T-helper 17 cell (primary cell): ENCODE data around the gene RSPH9. TPM values are rescaled to one million over a fixed set of nuclear protein-coding genes. Genes with fewer than 3 reads are reported as not detected.

Experiments
- ATAC-seq: fragments of 150-1000 bp; cut with Tn5 transposase; 2 replicates; pipeline ENCODE4 v1.10.0; 2021; ENCODE audit warnings: mild to moderate bottlenecking, moderate library complexity
- DNase-seq, 3 donors: peaks; one replicate each; pipeline versions ENCODE4 v3.0.0 to v3.0.0-alpha.2; 2020 to 2021
- H3K9me3 ChIP-seq: one replicate; pipeline ENCODE4 v1.7.0; 2013; ENCODE audit warnings: low read length, mild to moderate bottlenecking; ENCODE audit not compliant: control insufficient read depth, poor library complexity, severe bottlenecking
- H3K27ac Mint-ChIP-seq: one replicate; pipeline ENCODE4 v1.8.0; 2022; ENCODE audit warnings: mild to moderate bottlenecking, moderate library complexity, mixed read lengths
- H3K27me3 Mint-ChIP-seq: one replicate; pipeline ENCODE4 v1.8.0; 2022; ENCODE audit warnings: mixed read lengths
- H3K36me3 Mint-ChIP-seq: one replicate; pipeline ENCODE4 v1.8.0; 2022; ENCODE audit warnings: low read depth, mixed read lengths
- H3K4me1 Mint-ChIP-seq: one replicate; pipeline ENCODE4 v1.8.0; 2022; ENCODE audit warnings: mild to moderate bottlenecking, mixed read lengths
- H3K4me3 Mint-ChIP-seq: one replicate; pipeline ENCODE4 v1.8.0; 2022; ENCODE audit warnings: mild to moderate bottlenecking, moderate library complexity, mixed read lengths
- total RNA-seq, 4 donors: library from RNA in 2 of 4; stranded (reverse) in 2 of 4; gene quantifications; one replicate each; pipeline ENCODE4 v1.2.3 and lab custom pipeline; 2022 to 2026

Gene RSPH9
- under 1 TPM in 1 of 2 donors, not detected in 1; 0.29 TPM for total RNA-seq
- total RNA-seq (lab: John Stamatoyannopoulos, UW), result 0 to 0.08 reads per million in 2 donors

GRCh38 chr6:43644940-43645612, at the start of gene RSPH9:
Gene RSPH9 (plus strand): TSS chr6:43645036. CDS start chr6:43645099, 63 bp downstream.
- H3K4me1 Mint-ChIP-seq, result peaks cover 27% of the 10 kb centered on the region
- H3K36me3 Mint-ChIP-seq, result peaks cover 3% of the 10 kb centered on the region
- H3K9me3 ChIP-seq, result no peaks in the 10 kb centered on the region
- DNase-seq, result peak; percentile 28 to 69 (median 66)
- peak within 1 kb of the TSS; percentile 89 for H3K4me3 Mint-ChIP-seq
- peak; percentile 90 for ATAC-seq
- H3K27me3 Mint-ChIP-seq, result no peaks in the 10 kb centered on the region
- H3K27ac Mint-ChIP-seq, result no peak within 1 kb of the TSS

- Mint-ChIP-seq H3K27ac (peak overlapping the region; percentile 29), H3K4me3 (no peak overlapping the region), H3K4me1 (peaks cover 8% of the 10 kb centered on the region), H3K27me3 (no peaks in the 10 kb centered on the region), H3K36me3 (peaks cover 2% of the 10 kb centered on the region)
- H3K9me3 ChIP-seq, result no peaks in the 10 kb centered on the region
- DNase-seq (no peak), ATAC-seq (no peak)
Observed at GRCh38 chr6:43600595-43600994, 44.2 kb upstream of the RSPH9 start.

GRCh38 chr6:43604174-43604573, 40.7 kb upstream of the RSPH9 start:
- H3K9me3 ChIP-seq, result no peaks in the 10 kb centered on the region
- ATAC-seq (no peak), DNase-seq (no peak)
- no peak overlapping the region for H3K27ac Mint-ChIP-seq
- H3K36me3 Mint-ChIP-seq, result peaks cover 9% of the 10 kb centered on the region
- H3K27me3 Mint-ChIP-seq, result no peaks in the 10 kb centered on the region
- H3K4me1 Mint-ChIP-seq, result peaks cover 11% of the 10 kb centered on the region
- no peak overlapping the region for H3K4me3 Mint-ChIP-seq

GRCh38 chr6:43606019-43606418, 38.8 kb upstream of the RSPH9 start:
- DNase-seq (no peak), ATAC-seq (no peak)
- H3K4me1 Mint-ChIP-seq, result peaks cover 12% of the 10 kb centered on the region
- no peak overlapping the region for H3K27ac Mint-ChIP-seq
- no peaks in the 10 kb centered on the region for H3K27me3 Mint-ChIP-seq
- H3K4me3 Mint-ChIP-seq, result no peak overlapping the region
- H3K9me3 ChIP-seq, result no peaks in the 10 kb centered on the region
- peaks cover 7% of the 10 kb centered on the region for H3K36me3 Mint-ChIP-seq

- Mint-ChIP-seq H3K36me3 (peaks cover 7% of the 10 kb centered on the region), H3K4me1 (peaks cover 12% of the 10 kb centered on the region), H3K4me3 (no peak overlapping the region), H3K27ac (no peak overlapping the region), H3K27me3 (no peaks in the 10 kb centered on the region)
- DNase-seq (peak; percentile 24 to 40 (median 24)), ATAC-seq (peak; percentile 55)
- H3K9me3 ChIP-seq, result no peaks in the 10 kb centered on the region
Observed at GRCh38 chr6:43608310-43608763, 36.5 kb upstream of the RSPH9 start.

GRCh38 chr6:43608807-43609206, 36.0 kb upstream of the RSPH9 start:
- no peak overlapping the region for H3K4me3 Mint-ChIP-seq
- no peak for ATAC-seq
- no peaks in the 10 kb centered on the region for H3K27me3 Mint-ChIP-seq
- H3K4me1 Mint-ChIP-seq, result peaks cover 12% of the 10 kb centered on the region
- DNase-seq, result no peak
- no peaks in the 10 kb centered on the region for H3K9me3 ChIP-seq
- H3K27ac Mint-ChIP-seq, result no peak overlapping the region
- peaks cover 11% of the 10 kb centered on the region for H3K36me3 Mint-ChIP-seq

GRCh38 chr6:43609402-43609801, 35.4 kb upstream of the RSPH9 start:
- Mint-ChIP-seq H3K4me3 (no peak overlapping the region), H3K36me3 (peaks cover 12% of the 10 kb centered on the region), H3K4me1 (peaks cover 12% of the 10 kb centered on the region), H3K27me3 (no peaks in the 10 kb centered on the region), H3K27ac (no peak overlapping the region)
- no peak for ATAC-seq
- no peaks in the 10 kb centered on the region for H3K9me3 ChIP-seq
- no peak for DNase-seq

GRCh38 chr6:43610431-43610830, 34.4 kb upstream of the RSPH9 start:
- no peak for ATAC-seq
- H3K27ac Mint-ChIP-seq, result peak overlapping the region; percentile 56
- H3K36me3 Mint-ChIP-seq, result peaks cover 12% of the 10 kb centered on the region
- H3K27me3 Mint-ChIP-seq, result no peaks in the 10 kb centered on the region
- DNase-seq, result no peak
- no peak overlapping the region for H3K4me3 Mint-ChIP-seq
- H3K9me3 ChIP-seq, result no peaks in the 10 kb centered on the region
- peaks cover 12% of the 10 kb centered on the region for H3K4me1 Mint-ChIP-seq

GRCh38 chr6:43613721-43614395, 31.0 kb upstream of the RSPH9 start:
- ATAC-seq, result no peak
- Mint-ChIP-seq H3K27me3 (no peaks in the 10 kb centered on the region), H3K36me3 (peaks cover 6% of the 10 kb centered on the region), H3K4me1 (peaks cover 6% of the 10 kb centered on the region), H3K27ac (peak overlapping the region; percentile 45), H3K4me3 (no peak overlapping the region)
- no peak for DNase-seq
- H3K9me3 ChIP-seq, result no peaks in the 10 kb centered on the region

- ATAC-seq (no peak), DNase-seq (no peak)
- Mint-ChIP-seq H3K27me3 (no peaks in the 10 kb centered on the region), H3K27ac (no peak overlapping the region), H3K36me3 (peaks cover 5% of the 10 kb centered on the region), H3K4me1 (peaks cover 3% of the 10 kb centered on the region), H3K4me3 (no peak overlapping the region)
- no peaks in the 10 kb centered on the region for H3K9me3 ChIP-seq
Observed at GRCh38 chr6:43614396-43614730, 30.5 kb upstream of the RSPH9 start.

GRCh38 chr6:43616725-43617472, 27.9 kb upstream of the RSPH9 start:
- H3K9me3 ChIP-seq, result no peaks in the 10 kb centered on the region
- ATAC-seq (no peak), DNase-seq (no peak)
- Mint-ChIP-seq H3K4me3 (no peak overlapping the region), H3K27me3 (no peaks in the 10 kb centered on the region), H3K27ac (peak overlapping the region; percentile 60), H3K4me1 (no peaks in the 10 kb centered on the region), H3K36me3 (peaks cover 5% of the 10 kb centered on the region)

GRCh38 chr6:43621078-43621835, 23.6 kb upstream of the RSPH9 start:
- H3K27me3 Mint-ChIP-seq, result no peaks in the 10 kb centered on the region
- H3K36me3 Mint-ChIP-seq, result peaks cover 3% of the 10 kb centered on the region
- no peak overlapping the region for H3K27ac Mint-ChIP-seq
- H3K4me1 Mint-ChIP-seq, result peaks cover 10% of the 10 kb centered on the region
- DNase-seq (no peak), ATAC-seq (no peak)
- H3K4me3 Mint-ChIP-seq, result no peak overlapping the region
- no peaks in the 10 kb centered on the region for H3K9me3 ChIP-seq

GRCh38 chr6:43621836-43622180, 23.0 kb upstream of the RSPH9 start:
- peaks cover 15% of the 10 kb centered on the region for H3K4me1 Mint-ChIP-seq
- DNase-seq, result no peak
- H3K9me3 ChIP-seq, result no peaks in the 10 kb centered on the region
- H3K36me3 Mint-ChIP-seq, result peaks cover 3% of the 10 kb centered on the region
- H3K27me3 Mint-ChIP-seq, result no peaks in the 10 kb centered on the region
- H3K4me3 Mint-ChIP-seq, result no peak overlapping the region
- H3K27ac Mint-ChIP-seq, result no peak overlapping the region
- no peak for ATAC-seq
